ENCODE results near the gene PLEKHA5. TPM values are rescaled to one million over a fixed set of nuclear protein-coding genes. Genes with fewer than 3 reads are reported as not detected.
"Not testable (repeated sequence)": the region's sequence is repeated elsewhere in the genome, so short reads cannot be mapped to it uniquely, and the experiment has no call there.

The PLEKHA5 gene
- total and polyA plus RNA-seq, 4 experiments from 2014 or later: 0.43 to 15.9 (median 13.3) TPM

GRCh38 chr12:19166956-19167355 is 37.4 kb downstream of the PLEKHA5 start:
- H3K4me1 Mint-ChIP-seq: peaks cover 0 to 15% (median 2%) of the 10 kb centered on the region in 4 donors

GRCh38 chr12:19167708-19168107 is 38.2 kb downstream of the PLEKHA5 start:
- CTCF ChIA-PET (ENCODE audit: partially characterized antibody): no interaction called here
- no peaks in the 10 kb centered on the region for H3K9me3 ChIP-seq (ENCODE audit: control insufficient read depth in 1 of 2, low read length in 2 of 2)
- no peak overlapping the region for H3K4me3 Mint-ChIP-seq
- H3K36me3 ChIP-seq (ENCODE audit: insufficient read depth, low read length): no peaks in the 10 kb centered on the region
- H3K4me1 Mint-ChIP-seq: peaks cover 0 to 15% (median 2%) of the 10 kb centered on the region in 4 donors
- DNase-seq: no peak
- no peaks in the 10 kb centered on the region for H3K27me3 Mint-ChIP-seq
- H3K36me3 Mint-ChIP-seq: peaks cover 0 to 7% of the 10 kb centered on the region in 2 donors
- H3K4me1 ChIP-seq (ENCODE audit: insufficient read depth, low read length): no peaks in the 10 kb centered on the region
- H3K4me3 ChIP-seq (ENCODE audit: low read length in 2 of 2): no peak overlapping the region
- POLR2A ChIA-PET (ENCODE audit: partially characterized antibody): no interaction called here
- H3K9me3 Mint-ChIP-seq: peaks cover 0 to 3% (median 0%) of the 10 kb centered on the region in 8 donors
- H3K27ac Mint-ChIP-seq: no peak overlapping the region
- no peak overlapping the region for H3K27ac ChIP-seq (ENCODE audit: low read depth, low read length)
- intact Hi-C loops (cut with micrococcal nuclease): no loop called here
- no peaks in the 10 kb centered on the region for H3K27me3 ChIP-seq (ENCODE audit: insufficient read depth, low read length)

More at GRCh38 chr12:19166956-19167355, 37.4 kb downstream of the PLEKHA5 start:
- DNase-seq: no peak
- Histone ChIP-seq H3K36me3 (ENCODE audit: insufficient read depth, low read length) (no peaks in the 10 kb centered on the region), H3K27ac (ENCODE audit: low read depth, low read length) (no peak overlapping the region), H3K9me3 (ENCODE audit: control insufficient read depth in 1 of 2, low read length in 2 of 2) (no peaks in the 10 kb centered on the region), H3K27me3 (ENCODE audit: insufficient read depth, low read length) (no peaks in the 10 kb centered on the region), H3K4me1 (ENCODE audit: insufficient read depth, low read length) (no peaks in the 10 kb centered on the region), H3K4me3 (ENCODE audit: low read length in 2 of 2) (no peak overlapping the region)
- Mint-ChIP-seq H3K4me3 (no peak overlapping the region), H3K9me3 (peaks cover 0 to 3% (median 0%) of the 10 kb centered on the region in 8 donors), H3K27ac (no peak overlapping the region), H3K36me3 (peaks cover 0 to 7% of the 10 kb centered on the region in 2 donors), H3K27me3 (no peaks in the 10 kb centered on the region)
- POLR2A ChIA-PET (ENCODE audit: partially characterized antibody): no interaction called here
- intact Hi-C loops (cut with micrococcal nuclease): no loop called here
- CTCF ChIA-PET (ENCODE audit: partially characterized antibody): no interaction called here

- no peak overlapping the region for H3K4me3 Mint-ChIP-seq
- intact Hi-C loops (cut with micrococcal nuclease): no loop called here
Observed at GRCh38 chr12:19168644-19169043, 39.1 kb downstream of the PLEKHA5 start.

GRCh38 chr12:19169222-19169621 is 39.7 kb downstream of the PLEKHA5 start:
- no peak overlapping the region for H3K27ac ChIP-seq (ENCODE audit: low read depth, low read length)
- DNase-seq: no peak
- Mint-ChIP-seq H3K27ac (no peak overlapping the region), H3K27me3 (no peaks in the 10 kb centered on the region), H3K9me3 (no peaks in the 10 kb centered on the region), H3K36me3 (no peaks in the 10 kb centered on the region), H3K4me3 (no peak overlapping the region), H3K4me1 (peaks cover 0 to 7% (median 1%) of the 10 kb centered on the region in 4 donors)
- intact Hi-C loops (cut with micrococcal nuclease): no loop called here
- H3K9me3 ChIP-seq (ENCODE audit: control insufficient read depth in 1 of 2, low read length in 2 of 2): no peaks in the 10 kb centered on the region
- H3K4me3 ChIP-seq (ENCODE audit: low read length in 2 of 2): no peak overlapping the region
- H3K4me1 ChIP-seq (ENCODE audit: insufficient read depth, low read length): no peaks in the 10 kb centered on the region
- no peaks in the 10 kb centered on the region for H3K36me3 ChIP-seq (ENCODE audit: insufficient read depth, low read length)
- no peaks in the 10 kb centered on the region for H3K27me3 ChIP-seq (ENCODE audit: insufficient read depth, low read length)
- POLR2A ChIA-PET (ENCODE audit: partially characterized antibody): no interaction called here
- CTCF ChIA-PET (ENCODE audit: partially characterized antibody): interaction anchor here (0.6 kb wide), 1 partner anchor 33 kb away, joined by 3 read pairs; no protein-coding TSS in a partner anchor

More at GRCh38 chr12:19168644-19169043, 39.1 kb downstream of the PLEKHA5 start:
- Histone ChIP-seq H3K27ac (ENCODE audit: low read depth, low read length) (no peak overlapping the region), H3K4me1 (ENCODE audit: insufficient read depth, low read length) (no peaks in the 10 kb centered on the region), H3K27me3 (ENCODE audit: insufficient read depth, low read length) (no peaks in the 10 kb centered on the region), H3K36me3 (ENCODE audit: insufficient read depth, low read length) (no peaks in the 10 kb centered on the region), H3K4me3 (ENCODE audit: low read length in 2 of 2) (no peak overlapping the region), H3K9me3 (ENCODE audit: control insufficient read depth in 1 of 2, low read length in 2 of 2) (no peaks in the 10 kb centered on the region)
- Mint-ChIP-seq H3K36me3 (peaks cover 0 to 3% of the 10 kb centered on the region in 2 donors), H3K27ac (no peak overlapping the region), H3K9me3 (peaks cover 0 to 1% (median 0%) of the 10 kb centered on the region in 8 donors), H3K27me3 (no peaks in the 10 kb centered on the region), H3K4me1 (peaks cover 0 to 11% (median 1%) of the 10 kb centered on the region in 4 donors)
- DNase-seq: no peak
- ChIA-PET POLR2A (ENCODE audit: partially characterized antibody) (no interaction called here), CTCF (ENCODE audit: partially characterized antibody) (interaction anchor here (0.6 kb wide), 1 partner anchor 33 kb away, joined by 3 read pairs; no protein-coding TSS in a partner anchor)

- H3K4me3 Mint-ChIP-seq; H3K4me3 ChIP-seq (ENCODE audit: low read length in 2 of 2); CTCF ChIA-PET (ENCODE audit: partially characterized antibody); H3K4me1 Mint-ChIP-seq; H3K36me3 Mint-ChIP-seq; H3K36me3 ChIP-seq (ENCODE audit: insufficient read depth, low read length); H3K4me1 ChIP-seq (ENCODE audit: insufficient read depth, low read length); H3K27me3 Mint-ChIP-seq; H3K27ac ChIP-seq (ENCODE audit: low read depth, low read length); H3K27me3 ChIP-seq (ENCODE audit: insufficient read depth, low read length); POLR2A ChIA-PET (ENCODE audit: partially characterized antibody); intact Hi-C loops (cut with micrococcal nuclease); DNase-seq; H3K9me3 ChIP-seq (ENCODE audit: control insufficient read depth in 1 of 2, low read length in 2 of 2); H3K27ac Mint-ChIP-seq; H3K9me3 Mint-ChIP-seq: not testable (repeated sequence)
Observed at GRCh38 chr12:19170286-19170685, 40.8 kb downstream of the PLEKHA5 start.

- Histone ChIP-seq H3K4me3 (ENCODE audit: low read length in 2 of 2) (no peak overlapping the region), H3K36me3 (ENCODE audit: insufficient read depth, low read length) (no peaks in the 10 kb centered on the region), H3K4me1 (ENCODE audit: insufficient read depth, low read length) (no peaks in the 10 kb centered on the region), H3K27ac (ENCODE audit: low read depth, low read length) (no peak overlapping the region), H3K9me3 (ENCODE audit: control insufficient read depth in 1 of 2, low read length in 2 of 2) (no peaks in the 10 kb centered on the region), H3K27me3 (ENCODE audit: insufficient read depth, low read length) (no peaks in the 10 kb centered on the region)
- Mint-ChIP-seq H3K27ac (no peak overlapping the region), H3K27me3 (no peaks in the 10 kb centered on the region), H3K9me3 (no peaks in the 10 kb centered on the region), H3K4me1 (no peaks in the 10 kb centered on the region), H3K4me3 (no peak overlapping the region), H3K36me3 (no peaks in the 10 kb centered on the region)
- ChIA-PET CTCF (ENCODE audit: partially characterized antibody) (no interaction called here), POLR2A (ENCODE audit: partially characterized antibody) (no interaction called here)
- DNase-seq: no peak
- intact Hi-C loops (cut with micrococcal nuclease): no loop called here
Observed at GRCh38 chr12:19171731-19172130, 42.2 kb downstream of the PLEKHA5 start.

- H3K27ac ChIP-seq (ENCODE audit: low read depth, low read length): no peak overlapping the region
- no peaks in the 10 kb centered on the region for H3K4me1 ChIP-seq (ENCODE audit: insufficient read depth, low read length)
- Mint-ChIP-seq H3K36me3 (no peaks in the 10 kb centered on the region), H3K9me3 (no peaks in the 10 kb centered on the region), H3K27me3 (no peaks in the 10 kb centered on the region), H3K4me1 (no peaks in the 10 kb centered on the region), H3K4me3 (no peak overlapping the region), H3K27ac (peak overlapping the region in 1 of 7 donors; percentile 31)
- no peak for DNase-seq
- CTCF ChIA-PET (ENCODE audit: partially characterized antibody): interaction anchor here (0.6 to 5.8 kb wide), 2 partner anchors 9 to 68 kb away, joined by 3 to 26 read pairs; no protein-coding TSS in a partner anchor
- H3K36me3 ChIP-seq (ENCODE audit: insufficient read depth, low read length): no peaks in the 10 kb centered on the region
- no peak overlapping the region for H3K4me3 ChIP-seq (ENCODE audit: low read length in 2 of 2)
- H3K9me3 ChIP-seq (ENCODE audit: control insufficient read depth in 1 of 2, low read length in 2 of 2): no peaks in the 10 kb centered on the region
- POLR2A ChIA-PET (ENCODE audit: partially characterized antibody): no interaction called here
- intact Hi-C loops (cut with micrococcal nuclease): no loop called here
- H3K27me3 ChIP-seq (ENCODE audit: insufficient read depth, low read length): no peaks in the 10 kb centered on the region
Observed at GRCh38 chr12:19177754-19178153, 48.2 kb downstream of the PLEKHA5 start.

- Histone ChIP-seq H3K9me3 (ENCODE audit: control insufficient read depth in 1 of 2, low read length in 2 of 2) (no peaks in the 10 kb centered on the region), H3K27me3 (ENCODE audit: insufficient read depth, low read length) (no peaks in the 10 kb centered on the region), H3K4me1 (ENCODE audit: insufficient read depth, low read length) (no peaks in the 10 kb centered on the region), H3K4me3 (ENCODE audit: low read length in 2 of 2) (no peak overlapping the region), H3K36me3 (ENCODE audit: insufficient read depth, low read length) (no peaks in the 10 kb centered on the region), H3K27ac (ENCODE audit: low read depth, low read length) (no peak overlapping the region)
- ChIA-PET CTCF (ENCODE audit: partially characterized antibody) (no interaction called here), POLR2A (ENCODE audit: partially characterized antibody) (no interaction called here)
- Mint-ChIP-seq H3K4me3 (no peak overlapping the region), H3K4me1 (no peaks in the 10 kb centered on the region), H3K27me3 (no peaks in the 10 kb centered on the region), H3K9me3 (no peaks in the 10 kb centered on the region), H3K27ac (no peak overlapping the region), H3K36me3 (no peaks in the 10 kb centered on the region)
- intact Hi-C loops (cut with micrococcal nuclease): no loop called here
- DNase-seq: no peak
Observed at GRCh38 chr12:19179986-19180385, 50.5 kb downstream of the PLEKHA5 start.

Measured in CD4-positive, alpha-beta memory T cell (primary cell).